GM12878 (cell line): ENCODE data around the gene MAP2K7. TPM values are rescaled to one million over a fixed set of nuclear protein-coding genes. Genes with fewer than 3 reads are reported as not detected.

ENCODE experiments used
- ATF2 ChIP-seq: IDR thresholded peaks from 2 replicates; pipeline ENCODE4 v1.6.1; 2012; ENCODE audit warnings: low read length, inconsistent platforms
- BRCA1 ChIP-seq: IDR thresholded peaks from 2 replicates; pipeline ENCODE4 v1.6.1; 2011; ENCODE audit warnings: low read depth, low read length, improper control_type of control experiment
- CBX5 ChIP-seq: sonication (generic); IDR thresholded peaks from 2 replicates; pipeline ENCODE4 v1.6.1; 2016; ENCODE audit warnings: low read depth, moderate library complexity, mild to moderate bottlenecking, inconsistent platforms
- CEBPB ChIP-seq, 2 experiments: fragments of 150-350 bp in 1 of 2; IDR thresholded peaks; 2 replicates each; pipeline ENCODE4 v1.6.1; 2012 to 2014; ENCODE audit warnings: low read depth in 2 of 2, low read length in 2 of 2, borderline replicate concordance in 1 of 2, inconsistent platforms in 1 of 2
- CREM ChIP-seq: IDR thresholded peaks from 2 replicates; pipeline ENCODE4 v1.6.1; 2014; ENCODE audit warnings: antibody characterized with exemption, low read depth
- FOS ChIP-seq: IDR thresholded peaks from 3 replicates; pipeline ENCODE4 v1.6.1; 2011; ENCODE audit warnings: borderline replicate concordance; ENCODE audit not compliant: insufficient read length; ENCODE audit errors: extremely low read depth
- MEF2B ChIP-seq: fragments of 450-650 bp; IDR thresholded peaks from 2 replicates; pipeline ENCODE4 v1.6.1; 2018; ENCODE audit warnings: mild to moderate bottlenecking, moderate library complexity; ENCODE audit not compliant: partially characterized antibody, poor library complexity, severe bottlenecking
- NR2C1 ChIP-seq: fragments of 450-650 bp; IDR thresholded peaks from 2 replicates; pipeline ENCODE4 v1.6.1; 2017; ENCODE audit warnings: antibody characterized with exemption, mild to moderate bottlenecking, moderate library complexity
- NR2C2 ChIP-seq: IDR thresholded peaks from 2 replicates; pipeline ENCODE4 v1.6.1; 2011; ENCODE audit warnings: borderline replicate concordance, low read depth; ENCODE audit not compliant: control insufficient read depth, insufficient read length
- RCOR1 ChIP-seq: conservative IDR thresholded peaks from 2 replicates; pipeline ENCODE4 v1.6.1; 2012; ENCODE audit warnings: low read depth, low read length, improper control_type of control experiment
- RUNX3 ChIP-seq: IDR thresholded peaks from 2 replicates; pipeline ENCODE4 v1.6.1; 2012; ENCODE audit warnings: low read length, inconsistent platforms
- ZNF687 ChIP-seq: fragments of 450-650 bp; IDR thresholded peaks from 2 replicates; pipeline ENCODE4 v1.6.1; 2017; ENCODE audit warnings: mild to moderate bottlenecking, moderate library complexity
- polyA plus RNA-seq, 11 experiments: library from polyadenylated mRNA; depleted of rRNA in 4 of 11; unstranded in 6 of 11; stranded (reverse) in 5 of 11; fragments of >200 nt; fragmentation: Nextera tagmentation in 4 of 11; fragmentation: Illumina TruSeq in 1 of 11; extraction: Ambion mirVana in 4 of 11; extraction: Trizol in 1 of 11; gene quantifications; 1 replicate in 1 of 11; 2 replicates in 10 of 11; pipeline versions ENCODE4 v1.2.1 to v1.2.3, GENCODE V29; 2011 to 2016; ENCODE audit warnings: inconsistent platforms in 2 of 11, missing spikeins in 2 of 11, low read depth in 1 of 11
- total RNA-seq, 4 experiments: library from RNA; depleted of rRNA in 3 of 4; stranded (reverse); fragments of >200 nt in 3 of 4; fragmentation: Illumina TruSeq in 1 of 4; extraction: Trizol in 1 of 4; gene quantifications; 2 replicates each; pipeline versions ENCODE4 v1.2.1 to v1.2.3, GENCODE V29; 2013 to 2021
- TF ChIP-seq, protein P1 (sequence below): fragments of 450-650 bp; IDR thresholded peaks from 2 replicates; pipeline ENCODE4 v1.6.1; 2018; ENCODE audit warnings: borderline replicate concordance, mild to moderate bottlenecking; ENCODE audit not compliant: partially characterized antibody
- TF ChIP-seq, protein P2 (sequence below): fragments of 450-650 bp; IDR thresholded peaks from 2 replicates; pipeline ENCODE4 v1.6.1; 2017; ENCODE audit warnings: mild to moderate bottlenecking, low read depth, inconsistent platforms; ENCODE audit not compliant: poor library complexity, severe bottlenecking
- TF ChIP-seq, protein P3 (sequence below): IDR thresholded peaks from 2 replicates; pipeline ENCODE4 v1.6.1; 2011; ENCODE audit warnings: borderline replicate concordance, low read depth, mild to moderate bottlenecking, moderate library complexity, mixed read lengths, low read length; ENCODE audit not compliant: insufficient read depth; ENCODE audit errors: extremely low read length

Gene MAP2K7
- total and polyA plus RNA-seq, 10 of the 15 experiments (the other 5 are each of a cell fraction or from before 2014, with no cell fraction given), result 0.34 to 32.2 (median 6.7) TPM

DNA sequence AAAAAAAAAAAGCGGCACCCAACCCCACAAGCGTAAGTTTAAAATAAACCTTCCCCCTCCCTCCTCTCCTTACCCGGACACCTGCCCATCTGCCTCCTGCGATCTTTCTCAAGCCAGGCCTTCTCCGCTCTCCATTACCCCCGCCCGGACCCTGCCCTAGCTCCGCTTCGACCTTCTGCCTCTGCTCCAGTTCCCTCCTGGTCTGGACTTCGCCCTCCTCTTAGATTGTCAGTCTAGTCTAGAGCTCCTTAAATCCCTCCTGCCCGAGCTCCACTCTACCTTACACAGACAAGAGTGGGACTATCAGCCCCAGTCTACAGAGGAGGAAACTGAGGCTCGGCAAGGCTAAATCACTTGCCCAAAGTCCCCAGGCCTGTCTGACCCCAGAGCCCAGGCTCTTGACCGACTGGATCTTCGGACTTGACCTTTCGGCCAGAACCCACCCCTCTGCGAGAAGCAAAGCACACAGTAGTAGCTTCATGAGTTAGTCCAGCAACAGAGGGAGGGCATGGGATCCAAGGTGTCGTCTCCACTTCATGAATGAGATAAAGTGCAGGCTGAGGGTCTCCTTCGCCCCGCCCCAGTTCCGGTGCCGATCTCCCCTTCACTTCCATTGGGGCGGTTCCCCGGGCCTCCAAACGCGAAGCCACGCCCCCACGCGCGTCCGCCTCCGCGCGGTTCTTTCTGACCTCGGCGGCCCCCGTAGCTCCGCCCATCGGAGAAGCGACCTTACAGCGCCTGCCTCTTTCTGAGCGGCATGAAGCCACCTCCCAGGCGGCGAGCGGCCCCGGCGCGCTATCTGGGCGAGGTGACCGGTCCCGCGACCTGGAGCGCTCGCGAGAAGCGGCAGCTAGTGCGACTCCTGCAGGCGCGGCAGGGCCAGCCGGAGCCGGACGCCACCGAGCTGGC is 16.2 kb downstream of the MAP2K7 start, which contains the start of gene SNAPC2 (continued):
- TF ChIP-seq MEF2B (peak; percentile 2), CBX5 (no peak), RCOR1 (no peak), BRCA1 (0 out of 2 replicates have a peak, but pooled peaks have one; percentile 41), CREM (peak; percentile 44), NR2C2 (no peak), NR2C1 (peak; percentile 45), ATF2 (no peak), ZNF687 (peak; percentile 22; the same call in 1 of the 2 replicates), RUNX3 (peak; percentile 64), CEBPB (IDR thresholded peaks at IDR 0.05; ENCODE audit: borderline replicate concordance in 1 of 2, low read depth in 2 of 2, low read length in 2 of 2) (no peak), FOS (no peak)
- TF ChIP-seq, protein P1, sequence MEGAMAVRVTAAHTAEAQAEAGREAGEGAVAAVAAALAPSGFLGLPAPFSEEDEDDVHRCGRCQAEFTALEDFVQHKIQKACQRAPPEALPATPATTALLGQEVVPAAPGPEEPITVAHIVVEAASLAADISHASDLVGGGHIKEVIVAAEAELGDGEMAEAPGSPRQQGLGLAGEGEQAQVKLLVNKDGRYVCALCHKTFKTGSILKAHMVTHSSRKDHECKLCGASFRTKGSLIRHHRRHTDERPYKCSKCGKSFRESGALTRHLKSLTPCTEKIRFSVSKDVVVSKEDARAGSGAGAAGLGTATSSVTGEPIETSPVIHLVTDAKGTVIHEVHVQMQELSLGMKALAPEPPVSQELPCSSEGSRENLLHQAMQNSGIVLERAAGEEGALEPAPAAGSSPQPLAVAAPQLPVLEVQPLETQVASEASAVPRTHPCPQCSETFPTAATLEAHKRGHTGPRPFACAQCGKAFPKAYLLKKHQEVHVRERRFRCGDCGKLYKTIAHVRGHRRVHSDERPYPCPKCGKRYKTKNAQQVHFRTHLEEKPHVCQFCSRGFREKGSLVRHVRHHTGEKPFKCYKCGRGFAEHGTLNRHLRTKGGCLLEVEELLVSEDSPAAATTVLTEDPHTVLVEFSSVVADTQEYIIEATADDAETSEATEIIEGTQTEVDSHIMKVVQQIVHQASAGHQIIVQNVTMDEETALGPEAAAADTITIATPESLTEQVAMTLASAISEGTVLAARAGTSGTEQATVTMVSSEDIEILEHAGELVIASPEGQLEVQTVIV, result no peak
- TF ChIP-seq, protein P2, sequence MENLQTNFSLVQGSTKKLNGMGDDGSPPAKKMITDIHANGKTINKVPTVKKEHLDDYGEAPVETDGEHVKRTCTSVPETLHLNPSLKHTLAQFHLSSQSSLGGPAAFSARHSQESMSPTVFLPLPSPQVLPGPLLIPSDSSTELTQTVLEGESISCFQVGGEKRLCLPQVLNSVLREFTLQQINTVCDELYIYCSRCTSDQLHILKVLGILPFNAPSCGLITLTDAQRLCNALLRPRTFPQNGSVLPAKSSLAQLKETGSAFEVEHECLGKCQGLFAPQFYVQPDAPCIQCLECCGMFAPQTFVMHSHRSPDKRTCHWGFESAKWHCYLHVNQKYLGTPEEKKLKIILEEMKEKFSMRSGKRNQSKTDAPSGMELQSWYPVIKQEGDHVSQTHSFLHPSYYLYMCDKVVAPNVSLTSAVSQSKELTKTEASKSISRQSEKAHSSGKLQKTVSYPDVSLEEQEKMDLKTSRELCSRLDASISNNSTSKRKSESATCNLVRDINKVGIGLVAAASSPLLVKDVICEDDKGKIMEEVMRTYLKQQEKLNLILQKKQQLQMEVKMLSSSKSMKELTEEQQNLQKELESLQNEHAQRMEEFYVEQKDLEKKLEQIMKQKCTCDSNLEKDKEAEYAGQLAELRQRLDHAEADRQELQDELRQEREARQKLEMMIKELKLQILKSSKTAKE, result no peak
- TF ChIP-seq, protein P3, sequence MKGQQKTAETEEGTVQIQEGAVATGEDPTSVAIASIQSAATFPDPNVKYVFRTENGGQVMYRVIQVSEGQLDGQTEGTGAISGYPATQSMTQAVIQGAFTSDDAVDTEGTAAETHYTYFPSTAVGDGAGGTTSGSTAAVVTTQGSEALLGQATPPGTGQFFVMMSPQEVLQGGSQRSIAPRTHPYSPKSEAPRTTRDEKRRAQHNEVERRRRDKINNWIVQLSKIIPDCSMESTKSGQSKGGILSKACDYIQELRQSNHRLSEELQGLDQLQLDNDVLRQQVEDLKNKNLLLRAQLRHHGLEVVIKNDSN, result no peak
